OCI-LY3 (cell line): ENCODE measurements around the gene ZNF835.

Experiments
- H2AFZ ChIP-seq: fragments of 200-600, 300-600 bp; shearing (Covaris generic); 2 replicates; pipeline ENCODE4 v1.6.0; 2014; ENCODE audit warnings: antibody characterized with exemption, low read depth, low read length
- H3K27ac ChIP-seq: fragments of 200-600, 300-600 bp; sonication (generic); 2 replicates; pipeline ENCODE4 v1.5.1; 2014; ENCODE audit warnings: mild to moderate bottlenecking, low read length, moderate library complexity, mixed read lengths
- H3K27me3 ChIP-seq: fragments of 200-600, 300-600 bp; sonication (generic); 2 replicates; pipeline ENCODE4 v1.6.1; 2014; ENCODE audit warnings: low read depth, low read length, mixed read lengths
- H3K36me3 ChIP-seq: fragments of 200-600, 300-600 bp; sonication (generic); replicated peaks from 2 replicates; pipeline ENCODE3; 2014; ENCODE audit warnings: low read depth, low read length, mixed read lengths
- H3K4me1 ChIP-seq: fragments of 300-600, 200-600 bp; sonication (generic); 2 replicates; pipeline ENCODE4 v1.6.1; 2014; ENCODE audit warnings: low read length, mixed read lengths
- H3K4me2 ChIP-seq: fragments of 200-600, 300-600 bp; sonication (generic); 2 replicates; pipeline ENCODE4 v1.6.1; 2014; ENCODE audit warnings: low read length, mixed read lengths
- H3K4me3 ChIP-seq: fragments of 300-600, 200-600 bp; sonication (generic); 2 replicates; pipeline ENCODE4 v1.5.1; 2014; ENCODE audit warnings: antibody characterized with exemption, mild to moderate bottlenecking, low read length, moderate library complexity
- H3K79me2 ChIP-seq: fragments of 300-600, 200-600 bp; shearing (Covaris generic); 2 replicates; pipeline ENCODE4 v1.6.1; 2014; ENCODE audit warnings: mild to moderate bottlenecking, low read length, mixed read lengths
- H3K9ac ChIP-seq: fragments of 300-600, 200-600 bp; shearing (Covaris generic); 2 replicates; pipeline ENCODE4 v1.6.0; 2014; ENCODE audit warnings: mild to moderate bottlenecking, low read length, moderate library complexity
- H3K9me3 ChIP-seq: fragments of 200-600, 300-600 bp; shearing (Covaris generic); 2 replicates; pipeline ENCODE4 v1.6.1; 2014; ENCODE audit warnings: low read length, mixed read lengths; ENCODE audit not compliant: insufficient read depth
- H4K20me1 ChIP-seq: fragments of 200-600, 300-600 bp; sonication (generic); 2 replicates; pipeline ENCODE4 v1.6.1; 2016; ENCODE audit warnings: low read length, mixed read lengths; ENCODE audit not compliant: insufficient read depth
- EZH2phosphoT487 ChIP-seq: fragments of 200-600 bp; shearing (Covaris generic); IDR thresholded peaks from 2 replicates; pipeline ENCODE4 v1.6.1; 2018; ENCODE audit warnings: antibody characterized with exemption, mixed run types, low read depth
- TF ChIP-seq, protein P1 (sequence below): fragments of 200-600, 300-600 bp; sonication (generic); IDR thresholded peaks from 2 replicates; pipeline ENCODE4 v1.5.1; 2014; ENCODE audit warnings: antibody characterized with exemption, low read length, low read depth

Gene ZNF835

GRCh38 chr19:56654151-56654550 is 17.4 kb downstream of the ZNF835 start:
- no peaks in the 10 kb centered on the region for H4K20me1 ChIP-seq
- H3K4me2 ChIP-seq: no peak overlapping the region
- no peak overlapping the region for H3K4me3 ChIP-seq

DNA sequence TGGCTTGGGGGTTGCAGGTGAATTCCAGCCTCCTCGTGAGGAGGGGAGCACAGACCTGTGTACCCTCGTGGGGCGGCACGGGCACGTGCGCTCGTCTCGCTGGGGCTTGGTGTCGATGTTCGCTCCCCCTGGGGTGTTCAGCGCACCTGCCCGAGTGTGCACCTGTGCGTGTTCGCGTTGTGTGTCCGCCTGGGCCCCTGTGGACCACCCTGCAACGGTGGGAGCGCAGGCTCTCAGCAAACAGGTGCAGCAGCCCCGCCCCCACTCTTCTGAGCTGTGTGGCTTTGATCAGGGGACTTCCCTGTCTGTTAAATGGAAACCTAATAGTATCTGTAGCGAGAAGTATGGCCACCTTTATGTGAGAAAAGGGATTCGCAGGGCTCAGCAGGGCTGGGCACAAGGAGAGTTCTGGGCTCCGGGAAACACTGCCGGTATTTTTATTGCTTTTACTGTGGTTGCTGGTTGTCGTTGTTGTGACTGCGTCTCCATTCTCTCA is 28.0 kb downstream of the ZNF835 start:
- H3K4me1 ChIP-seq: no peaks in the 10 kb centered on the region
- H3K27ac ChIP-seq: no peak overlapping the region
- no peak overlapping the region for H3K4me2 ChIP-seq
- H3K79me2 ChIP-seq: no peaks in the 10 kb centered on the region
- no peak overlapping the region for H3K9ac ChIP-seq
- H3K27me3 ChIP-seq: no peaks in the 10 kb centered on the region
- H3K36me3 ChIP-seq: no peaks in the 10 kb centered on the region
- no peaks in the 10 kb centered on the region for H4K20me1 ChIP-seq
- no peak overlapping the region for H3K4me3 ChIP-seq
- TF ChIP-seq EZH2phosphoT487: no peak
- TF ChIP-seq, protein P1, sequence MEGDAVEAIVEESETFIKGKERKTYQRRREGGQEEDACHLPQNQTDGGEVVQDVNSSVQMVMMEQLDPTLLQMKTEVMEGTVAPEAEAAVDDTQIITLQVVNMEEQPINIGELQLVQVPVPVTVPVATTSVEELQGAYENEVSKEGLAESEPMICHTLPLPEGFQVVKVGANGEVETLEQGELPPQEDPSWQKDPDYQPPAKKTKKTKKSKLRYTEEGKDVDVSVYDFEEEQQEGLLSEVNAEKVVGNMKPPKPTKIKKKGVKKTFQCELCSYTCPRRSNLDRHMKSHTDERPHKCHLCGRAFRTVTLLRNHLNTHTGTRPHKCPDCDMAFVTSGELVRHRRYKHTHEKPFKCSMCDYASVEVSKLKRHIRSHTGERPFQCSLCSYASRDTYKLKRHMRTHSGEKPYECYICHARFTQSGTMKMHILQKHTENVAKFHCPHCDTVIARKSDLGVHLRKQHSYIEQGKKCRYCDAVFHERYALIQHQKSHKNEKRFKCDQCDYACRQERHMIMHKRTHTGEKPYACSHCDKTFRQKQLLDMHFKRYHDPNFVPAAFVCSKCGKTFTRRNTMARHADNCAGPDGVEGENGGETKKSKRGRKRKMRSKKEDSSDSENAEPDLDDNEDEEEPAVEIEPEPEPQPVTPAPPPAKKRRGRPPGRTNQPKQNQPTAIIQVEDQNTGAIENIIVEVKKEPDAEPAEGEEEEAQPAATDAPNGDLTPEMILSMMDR: no peak
- no peak overlapping the region for H2AFZ ChIP-seq
- H3K9me3 ChIP-seq: peaks cover 14% of the 10 kb centered on the region; the same call in 1 of the 2 replicates

More at GRCh38 chr19:56654151-56654550, 17.4 kb downstream of the ZNF835 start:
- H3K79me2 ChIP-seq: no peaks in the 10 kb centered on the region
- no peaks in the 10 kb centered on the region for H3K27me3 ChIP-seq
- no peak overlapping the region for H2AFZ ChIP-seq
- TF ChIP-seq, protein P1: no peak
- TF ChIP-seq EZH2phosphoT487: no peak
- no peak overlapping the region for H3K9ac ChIP-seq
- peaks cover 4% of the 10 kb centered on the region; the same call in 1 of the 2 replicates for H3K9me3 ChIP-seq
- H3K27ac ChIP-seq: no peak overlapping the region
- H3K36me3 ChIP-seq: no peaks in the 10 kb centered on the region
- H3K4me1 ChIP-seq: no peaks in the 10 kb centered on the region

DNA sequence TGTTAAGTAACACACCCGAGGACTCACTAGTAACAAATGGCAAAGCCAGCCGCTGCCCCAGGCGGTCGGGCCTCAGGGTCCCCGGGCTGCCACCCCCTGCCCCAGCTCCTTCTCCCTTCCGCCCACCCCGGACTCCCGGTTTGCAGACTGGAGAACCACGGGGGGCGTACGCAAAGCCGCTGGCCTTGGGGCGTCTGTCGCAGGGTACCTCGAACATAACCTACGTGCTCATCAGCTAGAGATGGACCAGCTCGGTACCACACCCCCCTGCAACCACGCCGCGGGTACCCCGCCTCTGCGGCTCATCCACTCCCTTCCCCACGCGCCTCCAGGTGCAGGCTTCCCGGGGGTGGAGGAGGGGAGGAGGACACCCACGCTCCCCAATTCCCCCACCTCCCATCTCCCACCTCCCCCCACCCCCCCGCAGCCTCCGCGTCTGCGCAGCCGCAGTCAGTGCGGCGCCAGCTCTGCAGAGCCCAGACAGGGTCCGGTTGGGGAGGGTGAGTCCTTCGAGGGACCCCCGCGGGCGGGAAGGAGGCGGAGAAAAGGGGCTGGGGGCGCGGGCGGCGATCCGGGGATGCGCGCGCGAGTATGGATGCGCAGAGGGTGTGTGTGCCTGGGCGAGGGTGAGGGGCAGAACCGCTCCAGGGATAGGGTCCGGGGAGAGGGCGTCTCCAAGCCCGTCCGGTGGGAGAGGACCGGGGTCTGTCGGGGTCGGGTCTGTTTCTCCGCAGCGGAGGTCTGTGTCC is 28.7 kb downstream of the ZNF835 start, which contains the start of gene SMIM17:
SMIM17 (plus strand) TSS at position 449 of the 749 bp plus-strand sequence. CDS start 2,509 bp downstream, outside the sequence.
- TF ChIP-seq, protein P1: no peak
- TF ChIP-seq EZH2phosphoT487: no peak
- H3K79me2 ChIP-seq: no peaks in the 10 kb centered on the region
- H3K36me3 ChIP-seq: no peaks in the 10 kb centered on the region
- H3K9ac ChIP-seq: no peak within 1 kb of the TSS
- H4K20me1 ChIP-seq: no peaks in the 10 kb centered on the region
- no peak within 1 kb of the TSS for H3K27ac ChIP-seq
- H2AFZ ChIP-seq: no peak within 1 kb of the TSS
- peaks cover 14% of the 10 kb centered on the region; the same call in 1 of the 2 replicates for H3K9me3 ChIP-seq
- no peaks in the 10 kb centered on the region for H3K27me3 ChIP-seq
- no peaks in the 10 kb centered on the region for H3K4me1 ChIP-seq
- H3K4me2 ChIP-seq: no peak within 1 kb of the TSS
- no peak within 1 kb of the TSS for H3K4me3 ChIP-seq

DNA sequence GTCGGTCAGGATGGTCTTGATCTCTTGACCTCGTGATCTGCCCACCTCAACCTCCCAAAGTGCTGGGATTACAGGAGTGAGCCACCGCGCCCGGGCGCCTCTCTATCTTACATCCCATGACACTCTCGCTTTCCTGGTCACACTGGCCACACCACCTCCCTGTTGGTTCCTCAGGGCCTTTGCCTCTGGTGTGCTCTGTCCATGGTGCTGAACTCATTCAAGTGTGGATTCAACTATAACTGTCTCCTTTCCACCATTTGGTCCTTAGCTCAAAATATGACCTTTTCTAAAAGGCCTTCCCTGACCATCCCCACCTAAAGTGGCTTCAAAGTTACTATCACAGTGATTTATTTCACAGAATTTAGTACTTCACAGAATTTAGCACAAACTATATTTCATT is 32.3 kb downstream of the ZNF835 start:
- Histone ChIP-seq H3K79me2 (no peaks in the 10 kb centered on the region), H4K20me1 (no peaks in the 10 kb centered on the region), H3K9me3 (peaks cover 23% of the 10 kb centered on the region), H3K27me3 (no peaks in the 10 kb centered on the region), H3K4me3 (no peak overlapping the region), H3K36me3 (no peaks in the 10 kb centered on the region), H3K27ac (no peak overlapping the region), H3K4me2 (no peak overlapping the region), H3K4me1 (no peaks in the 10 kb centered on the region), H2AFZ (no peak overlapping the region), H3K9ac (no peak overlapping the region)
- TF ChIP-seq, protein P1: no peak
- no peak for TF ChIP-seq EZH2phosphoT487
